Inflammatory macrophage treated with lipopolysaccharide for 1 hour (primary cell): ENCODE results near the gene GDPD4.
A peak's percentile ranks its signal among the peaks of the same experiment; 100 is the strongest.

Experiments used
- DNase-seq, 2 donors: peaks; one replicate each; pipeline ENCODE4 v3.0.0-alpha.2; 2020 to 2022

The GDPD4 gene

GRCh38 chr11:77188633-77189491, 112.6 kb downstream of the GDPD4 start:
- no peak for DNase-seq

- DNase-seq: peak; percentile 63 to 90
Observed at GRCh38 chr11:77187776-77188632, 113.5 kb downstream of the GDPD4 start.

GRCh38 chr11:77187111-77187750, 114.3 kb downstream of the GDPD4 start:
- no peak for DNase-seq

GRCh38 chr11:77186302-77186701, 115.2 kb downstream of the GDPD4 start:
- no peak for DNase-seq

- DNase-seq: no peak
Observed at GRCh38 chr11:77184136-77184860, 117.2 kb downstream of the GDPD4 start.

- DNase-seq: no peak
Observed at GRCh38 chr11:77183431-77183984, 118.0 kb downstream of the GDPD4 start.

- DNase-seq: no peak
Observed at GRCh38 chr11:77182542-77183430, 118.7 kb downstream of the GDPD4 start.

GRCh38 chr11:77181799-77182541, 119.5 kb downstream of the GDPD4 start:
- DNase-seq: no peak

GRCh38 chr11:77181226-77181625, 120.3 kb downstream of the GDPD4 start:
- DNase-seq: no peak

- no peak for DNase-seq
Observed at GRCh38 chr11:77180346-77180745, 121.1 kb downstream of the GDPD4 start.

GRCh38 chr11:77179681-77180080, 121.8 kb downstream of the GDPD4 start:
- DNase-seq: no peak

GRCh38 chr11:77179048-77179447, 122.4 kb downstream of the GDPD4 start:
- DNase-seq: no peak

- no peak for DNase-seq
Observed at GRCh38 chr11:77178150-77178549, 123.3 kb downstream of the GDPD4 start.

- DNase-seq: no peak
Observed at GRCh38 chr11:77176996-77177395, 124.5 kb downstream of the GDPD4 start.

GRCh38 chr11:77175869-77176539, 125.5 kb downstream of the GDPD4 start:
- DNase-seq: peak; percentile 74 to 83

- peak; percentile 27 to 38 for DNase-seq
Observed at GRCh38 chr11:77175021-77175842, 126.3 kb downstream of the GDPD4 start.

- DNase-seq: no peak
Observed at GRCh38 chr11:77174559-77174958, 126.9 kb downstream of the GDPD4 start.

GRCh38 chr11:77173494-77173893, 128.0 kb downstream of the GDPD4 start:
- no peak for DNase-seq

- no peak for DNase-seq
Observed at GRCh38 chr11:77172666-77172982, 128.9 kb downstream of the GDPD4 start.
